ENCODE data around the gene SPRR5.

- no peak for TF ChIP-seq CTCF (optimal IDR thresholded peaks at IDR 0.05 in 1 of 3, IDR thresholded peaks at IDR 0.05 in 1 of 3, conservative IDR thresholded peaks at IDR 0.05 in 1 of 3; ENCODE audit: extremely low read depth in 1 of 3, insufficient read depth in 2 of 3, low read length in 3 of 3)
- no peak for TF ChIP-seq EZH2 (IDR thresholded peaks at IDR 0.05; ENCODE audit: low read length)
Observed at GRCh38 chr1:152961226-152961891, 14.4 kb downstream of the SPRR5 start.

All from keratinocyte (primary cell).